A549 treated with dexamethasone at 1 μM for 4 hours (cell line): ENCODE data around the gene NRDE2. TPM values are rescaled to one million over a fixed set of nuclear protein-coding genes. Genes with fewer than 3 reads are reported as not detected.

Experiments
- total RNA-seq: library from RNA; stranded (reverse); fragments of 200-300 nt; extraction: Qiagen RNA extraction; gene quantifications from 5 replicates; pipeline ENCODE4 v1.2.3, GENCODE V29; 2022

Gene NRDE2, protein sequence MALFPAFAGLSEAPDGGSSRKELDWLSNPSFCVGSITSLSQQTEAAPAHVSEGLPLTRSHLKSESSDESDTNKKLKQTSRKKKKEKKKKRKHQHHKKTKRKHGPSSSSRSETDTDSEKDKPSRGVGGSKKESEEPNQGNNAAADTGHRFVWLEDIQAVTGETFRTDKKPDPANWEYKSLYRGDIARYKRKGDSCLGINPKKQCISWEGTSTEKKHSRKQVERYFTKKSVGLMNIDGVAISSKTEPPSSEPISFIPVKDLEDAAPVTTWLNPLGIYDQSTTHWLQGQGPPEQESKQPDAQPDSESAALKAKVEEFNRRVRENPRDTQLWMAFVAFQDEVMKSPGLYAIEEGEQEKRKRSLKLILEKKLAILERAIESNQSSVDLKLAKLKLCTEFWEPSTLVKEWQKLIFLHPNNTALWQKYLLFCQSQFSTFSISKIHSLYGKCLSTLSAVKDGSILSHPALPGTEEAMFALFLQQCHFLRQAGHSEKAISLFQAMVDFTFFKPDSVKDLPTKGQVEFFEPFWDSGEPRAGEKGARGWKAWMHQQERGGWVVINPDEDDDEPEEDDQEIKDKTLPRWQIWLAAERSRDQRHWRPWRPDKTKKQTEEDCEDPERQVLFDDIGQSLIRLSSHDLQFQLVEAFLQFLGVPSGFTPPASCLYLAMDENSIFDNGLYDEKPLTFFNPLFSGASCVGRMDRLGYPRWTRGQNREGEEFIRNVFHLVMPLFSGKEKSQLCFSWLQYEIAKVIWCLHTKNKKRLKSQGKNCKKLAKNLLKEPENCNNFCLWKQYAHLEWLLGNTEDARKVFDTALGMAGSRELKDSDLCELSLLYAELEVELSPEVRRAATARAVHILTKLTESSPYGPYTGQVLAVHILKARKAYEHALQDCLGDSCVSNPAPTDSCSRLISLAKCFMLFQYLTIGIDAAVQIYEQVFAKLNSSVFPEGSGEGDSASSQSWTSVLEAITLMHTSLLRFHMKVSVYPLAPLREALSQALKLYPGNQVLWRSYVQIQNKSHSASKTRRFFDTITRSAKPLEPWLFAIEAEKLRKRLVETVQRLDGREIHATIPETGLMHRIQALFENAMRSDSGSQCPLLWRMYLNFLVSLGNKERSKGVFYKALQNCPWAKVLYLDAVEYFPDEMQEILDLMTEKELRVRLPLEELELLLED
- 5.9 to 9.6 TPM (median 8.4 TPM) in 5 replicates for total RNA-seq

DNA sequence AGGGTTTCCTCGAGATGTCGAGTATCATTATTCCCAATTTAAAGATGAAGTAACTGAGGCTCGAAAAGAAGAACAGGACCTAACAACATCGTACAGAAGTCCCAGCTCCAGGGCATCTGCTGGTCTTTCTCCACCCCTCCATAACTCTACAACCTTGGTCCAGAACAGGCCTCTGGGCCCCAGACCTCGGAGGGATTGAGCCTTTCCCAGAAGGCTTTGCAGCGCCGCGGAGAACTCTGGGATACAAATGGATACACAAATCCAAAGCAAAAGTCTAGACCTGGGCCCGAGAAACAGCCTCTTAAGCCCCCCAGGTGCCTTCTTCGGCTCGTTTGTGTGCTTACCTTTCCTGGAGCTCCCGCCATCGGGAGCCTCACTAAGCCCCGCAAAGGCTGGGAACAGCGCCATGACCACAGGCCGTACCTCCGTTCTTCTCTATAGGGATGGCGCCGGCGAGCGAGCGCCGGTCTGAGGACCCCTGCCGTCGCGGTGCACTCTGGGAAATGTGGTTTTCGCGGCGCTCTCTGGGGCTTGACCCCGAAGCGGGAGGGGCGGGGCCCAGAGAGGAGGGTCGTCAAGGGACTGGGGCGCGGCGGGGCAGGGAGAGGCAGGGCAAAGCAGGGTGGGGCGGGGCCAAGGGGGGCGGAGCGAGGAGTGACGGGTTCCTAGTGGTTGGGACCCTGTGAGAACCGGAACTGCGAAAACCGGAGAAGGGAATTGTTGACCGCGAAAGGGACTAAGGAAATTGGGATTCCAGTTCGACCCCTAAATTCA is at the start of gene NRDE2:
Gene NRDE2 (minus strand): TSS at position 445 of the 774 bp plus-strand sequence. CDS start 37 bp downstream, at position 408.

DNA sequence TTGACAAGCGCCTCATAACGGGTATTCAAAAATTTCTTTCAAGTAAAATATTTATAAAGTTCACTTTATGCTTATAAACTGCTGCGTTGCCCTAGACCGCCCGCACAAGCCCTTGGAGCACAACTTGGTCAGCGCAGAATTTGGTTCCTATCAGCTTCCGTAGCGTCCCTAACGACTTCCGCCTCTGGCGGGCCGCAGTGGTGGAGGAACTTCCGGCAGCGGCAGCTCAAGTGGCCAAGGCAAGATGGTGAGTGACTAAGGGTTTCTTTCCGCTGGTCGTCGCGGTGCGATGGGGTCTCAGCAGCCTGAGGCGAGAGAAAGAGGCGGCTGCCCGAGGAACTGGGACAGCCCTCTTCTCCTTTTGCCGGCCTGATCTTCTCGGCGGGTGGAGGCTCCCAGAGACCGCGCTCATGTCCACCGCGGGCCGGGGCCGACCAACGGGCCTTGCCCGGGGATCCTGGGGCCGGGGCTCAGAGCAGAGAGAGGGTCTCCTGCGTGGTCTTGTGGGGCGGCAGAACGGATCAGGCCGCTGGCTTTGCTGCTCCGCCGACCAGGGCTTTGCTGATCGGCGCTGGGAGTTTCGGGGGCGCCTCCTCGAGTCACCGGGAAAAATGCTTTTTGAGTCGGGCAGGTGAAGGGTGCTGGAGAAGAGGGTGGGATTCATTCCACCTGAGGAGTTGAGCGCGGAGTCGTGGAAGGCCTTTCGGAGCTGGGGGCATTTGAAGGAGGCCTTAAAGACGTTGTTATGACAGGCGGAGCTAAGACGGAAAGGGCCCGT is 75.2 kb downstream of the NRDE2 start, which contains the start of gene PSMC1:
Gene PSMC1 (plus strand): TSS at position 200 of the 778 bp plus-strand sequence. CDS start 45 bp downstream, at position 245.

Other genes starting within 250 kb of the NRDE2 start
- gene PSMC1, start 75.4 kb downstream of the NRDE2 start, total RNA-seq = 218 to 354 TPM (median 234 TPM) in 5 replicates
- 300 to 377 TPM (median 360 TPM) in 5 replicates for gene CALM1, start 65.1 kb upstream of the NRDE2 start, total RNA-seq